Choroid plexus epithelial cell (primary cell): ENCODE data around the gene XAGE1A.
"Not testable (repeated sequence)": the region's sequence is repeated elsewhere in the genome, so short reads cannot be mapped to it uniquely, and the experiment has no call there.

Source experiments
- DNase-seq: peaks from one replicate; pipeline ENCODE4 v3.0.0-alpha.2; 2010; ENCODE audit warnings: low read depth
- H3K4me3 ChIP-seq: 2 replicates; pipeline ENCODE4 v1.5.1; 2011; ENCODE audit warnings: low read depth, mild to moderate bottlenecking, control low read depth, low read length, moderate library complexity
- TF ChIP-seq, protein P1 (sequence below): conservative IDR thresholded peaks from 2 replicates; pipeline ENCODE4 v1.5.1; 2011; ENCODE audit warnings: low read depth, mild to moderate bottlenecking, control low read depth, inconsistent platforms, low read length, moderate library complexity

Gene XAGE1A

DNA sequence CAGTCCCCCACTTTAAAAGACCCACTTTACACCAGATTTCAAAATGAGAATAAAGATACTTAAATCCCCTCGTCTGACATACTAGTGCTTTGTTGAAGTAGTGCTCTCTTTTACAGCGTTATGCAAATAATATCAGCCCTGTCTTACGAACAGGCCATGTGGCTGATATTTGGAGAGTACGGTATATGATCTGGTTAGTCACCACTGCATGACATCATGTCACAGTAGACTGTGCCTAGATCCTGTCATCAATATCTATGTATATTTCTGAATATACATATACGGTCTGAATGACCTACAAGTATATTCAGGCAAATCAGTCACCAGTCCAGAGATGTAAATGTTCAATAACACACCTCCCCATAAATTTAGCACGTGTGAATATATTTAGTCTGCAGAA is 46.7 kb downstream of the XAGE1A start:
- no peak overlapping the region for H3K4me3 ChIP-seq
- DNase-seq, result no peak
- TF ChIP-seq, protein P1, sequence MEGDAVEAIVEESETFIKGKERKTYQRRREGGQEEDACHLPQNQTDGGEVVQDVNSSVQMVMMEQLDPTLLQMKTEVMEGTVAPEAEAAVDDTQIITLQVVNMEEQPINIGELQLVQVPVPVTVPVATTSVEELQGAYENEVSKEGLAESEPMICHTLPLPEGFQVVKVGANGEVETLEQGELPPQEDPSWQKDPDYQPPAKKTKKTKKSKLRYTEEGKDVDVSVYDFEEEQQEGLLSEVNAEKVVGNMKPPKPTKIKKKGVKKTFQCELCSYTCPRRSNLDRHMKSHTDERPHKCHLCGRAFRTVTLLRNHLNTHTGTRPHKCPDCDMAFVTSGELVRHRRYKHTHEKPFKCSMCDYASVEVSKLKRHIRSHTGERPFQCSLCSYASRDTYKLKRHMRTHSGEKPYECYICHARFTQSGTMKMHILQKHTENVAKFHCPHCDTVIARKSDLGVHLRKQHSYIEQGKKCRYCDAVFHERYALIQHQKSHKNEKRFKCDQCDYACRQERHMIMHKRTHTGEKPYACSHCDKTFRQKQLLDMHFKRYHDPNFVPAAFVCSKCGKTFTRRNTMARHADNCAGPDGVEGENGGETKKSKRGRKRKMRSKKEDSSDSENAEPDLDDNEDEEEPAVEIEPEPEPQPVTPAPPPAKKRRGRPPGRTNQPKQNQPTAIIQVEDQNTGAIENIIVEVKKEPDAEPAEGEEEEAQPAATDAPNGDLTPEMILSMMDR, result no peak

DNA sequence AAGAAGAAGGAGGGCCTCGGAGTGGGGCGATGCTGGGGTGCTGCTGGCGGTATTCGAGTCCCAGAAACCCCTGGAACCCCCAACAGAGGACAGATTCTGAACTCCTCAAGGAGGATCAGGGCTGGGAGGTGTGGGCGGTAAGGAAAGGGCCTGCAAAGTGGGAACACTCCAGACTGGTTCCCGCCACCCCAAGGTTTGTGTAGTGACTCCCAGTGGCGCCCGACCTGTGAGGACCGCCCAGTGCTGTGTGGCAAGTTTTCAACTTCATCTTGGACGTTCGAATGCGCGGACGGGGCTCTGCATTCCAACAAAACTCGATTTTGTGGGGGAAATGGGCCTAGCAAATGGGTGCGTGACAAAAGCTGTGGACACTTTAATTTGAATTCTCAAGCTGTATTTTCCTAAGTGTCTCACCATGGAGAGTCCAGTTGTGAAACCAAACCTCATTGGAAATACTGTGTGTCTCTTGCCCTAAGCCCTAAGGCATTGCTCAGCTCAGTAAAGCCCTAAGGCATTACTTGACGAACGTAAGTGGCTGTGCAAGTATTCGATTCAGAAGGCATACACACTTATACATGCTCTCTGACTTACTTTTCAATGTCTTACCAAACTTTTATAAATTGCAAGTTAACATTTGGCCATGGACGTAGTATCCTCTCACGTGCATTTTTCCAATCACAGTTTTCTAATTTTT is 48.7 kb downstream of the XAGE1A start:
- TF ChIP-seq, protein P1, result no peak
- DNase-seq, result no peak
- no peak overlapping the region for H3K4me3 ChIP-seq

DNA sequence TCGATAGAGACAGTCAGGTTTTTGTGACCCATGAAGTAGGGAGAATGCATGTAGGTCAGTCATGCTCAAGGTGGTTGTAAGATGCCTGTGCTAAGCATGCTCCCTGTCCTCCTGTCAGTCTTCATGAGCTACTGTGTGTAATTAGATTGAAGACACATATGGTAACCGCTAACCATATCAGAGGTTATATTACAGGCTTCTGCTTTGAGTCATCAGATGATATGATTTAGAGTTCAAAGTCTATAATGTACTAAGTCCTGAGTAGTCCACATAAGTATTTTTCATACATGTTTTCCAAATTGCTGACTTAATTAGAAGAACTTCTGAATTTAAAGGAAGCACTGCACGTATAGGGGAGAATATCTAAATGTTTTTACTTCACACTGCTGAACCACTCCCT is 53.2 kb downstream of the XAGE1A start:
- not testable (repeated sequence) for H3K4me3 ChIP-seq, DNase-seq
